ENCODE results near the gene TADA3.

Gene TADA3

GRCh38 chr3:9792405-9793160, at the start of gene TADA3, which contains the start of gene ARPC4:
Gene TADA3 (minus strand): TSS chr3:9792473. CDS start chr3:9791466, 1,007 bp downstream.
Gene ARPC4 (plus strand): TSS chr3:9793082. CDS start chr3:9793122, 40 bp downstream.
- DNase-seq: peak; percentile 85

GRCh38 chr3:9841015-9841414, 48.7 kb upstream of the TADA3 start:
- DNase-seq: no peak

- no peak for DNase-seq
Observed at GRCh38 chr3:9838856-9839255, 46.6 kb upstream of the TADA3 start.

GRCh38 chr3:9837701-9838582, 45.7 kb upstream of the TADA3 start:
- DNase-seq: no peak

- DNase-seq: no peak
Observed at GRCh38 chr3:9834520-9835380, 42.5 kb upstream of the TADA3 start.

- DNase-seq: no peak
Observed at GRCh38 chr3:9833078-9833477, 40.8 kb upstream of the TADA3 start.

- DNase-seq: no peak
Observed at GRCh38 chr3:9831253-9831652, 39.0 kb upstream of the TADA3 start.

GRCh38 chr3:9828801-9829755, 36.8 kb upstream of the TADA3 start:
- no peak for DNase-seq

GRCh38 chr3:9826815-9827573, 34.7 kb upstream of the TADA3 start:
- no peak for DNase-seq

- no peak for DNase-seq
Observed at GRCh38 chr3:9825451-9826040, 33.3 kb upstream of the TADA3 start.

GRCh38 chr3:9820946-9821345, 28.7 kb upstream of the TADA3 start:
- DNase-seq: no peak

GRCh38 chr3:9820543-9820942, 28.3 kb upstream of the TADA3 start:
- DNase-seq: no peak

GRCh38 chr3:9818666-9819335, 26.5 kb upstream of the TADA3 start:
- no peak for DNase-seq

GRCh38 chr3:9817436-9817835, 25.2 kb upstream of the TADA3 start:
- no peak for DNase-seq

- no peak for DNase-seq
Observed at GRCh38 chr3:9815986-9816385, 23.7 kb upstream of the TADA3 start.

- no peak for DNase-seq
Observed at GRCh38 chr3:9812870-9813483, 20.7 kb upstream of the TADA3 start.

- DNase-seq: no peak
Observed at GRCh38 chr3:9810846-9811245, 18.6 kb upstream of the TADA3 start.

GRCh38 chr3:9810433-9810770, 18.1 kb upstream of the TADA3 start:
- no peak for DNase-seq

GRCh38 chr3:9809615-9810432, 17.6 kb upstream of the TADA3 start, which contains the start of gene TTLL3:
Gene TTLL3 (plus strand): TSS chr3:9810262. CDS start chr3:9810662, 400 bp downstream.
- peak; percentile 59 for DNase-seq
